HepG2 (cell line): ENCODE measurements around the gene SSX2IP. TPM values are rescaled to one million over a fixed set of nuclear protein-coding genes. Genes with fewer than 3 reads are reported as not detected.
A peak's percentile ranks its signal among the peaks of the same experiment; 100 is the strongest.

ENCODE experiments used
- ATF2 ChIP-seq: sonication (generic); formaldehyde crosslinking; IDR thresholded peaks from 2 replicates; pipeline ENCODE4 v1.4.0; 2020; ENCODE audit warnings: missing genetic modification reagents
- CBX1 ChIP-seq: IDR thresholded peaks from one replicate; pipeline ENCODE4 v1.6.1; 2016; ENCODE audit warnings: antibody characterized with exemption, low read depth
- IKZF4 ChIP-seq: sonication (generic); formaldehyde crosslinking; IDR thresholded peaks from 2 replicates; pipeline ENCODE4 v1.5.1; 2020; ENCODE audit warnings: borderline replicate concordance, mild to moderate bottlenecking, low read depth, missing genetic modification reagents; ENCODE audit errors: not compliant biosample characterization
- KIAA2018 ChIP-seq: sonication (generic); formaldehyde crosslinking; IDR thresholded peaks from 2 replicates; pipeline ENCODE4 v1.5.0; 2020; ENCODE audit warnings: mild to moderate bottlenecking, missing genetic modification reagents, borderline replicate concordance
- TBP ChIP-seq: sonication (generic); formaldehyde crosslinking; IDR thresholded peaks from 2 replicates; pipeline ENCODE4 v1.5.0; 2020; ENCODE audit warnings: missing genetic modification reagents
- TFAP4 ChIP-seq: sonication (generic); IDR thresholded peaks from 2 replicates; pipeline ENCODE4 v1.6.1; 2016; ENCODE audit warnings: low read depth, borderline replicate concordance
- ZBTB34 ChIP-seq: sonication (generic); formaldehyde crosslinking; IDR thresholded peaks from 2 replicates; pipeline ENCODE4 v1.8.0; 2022; ENCODE audit warnings: mild to moderate bottlenecking, missing genetic modification reagents
- ZFP41 ChIP-seq: sonication (generic); formaldehyde crosslinking; IDR thresholded peaks from 2 replicates; pipeline ENCODE4 v1.4.0; 2020; ENCODE audit warnings: mild to moderate bottlenecking, missing genetic modification reagents, borderline replicate concordance
- ZFP90 ChIP-seq: sonication (generic); formaldehyde crosslinking; IDR thresholded peaks from 2 replicates; pipeline ENCODE4 v1.8.0; 2022; ENCODE audit warnings: missing genetic modification reagents, mild to moderate bottlenecking, inconsistent platforms, borderline replicate concordance
- ZNF143 ChIP-seq: sonication (generic); formaldehyde crosslinking; IDR thresholded peaks from 2 replicates; pipeline ENCODE4 v1.4.0; 2020; ENCODE audit warnings: missing genetic modification reagents
- ZNF687 ChIP-seq: sonication (generic); formaldehyde crosslinking; IDR thresholded peaks from 2 replicates; pipeline ENCODE4 v1.5.1; 2020; ENCODE audit warnings: mild to moderate bottlenecking, missing genetic modification reagents, moderate library complexity
- ZNF788 ChIP-seq: sonication (generic); formaldehyde crosslinking; IDR thresholded peaks from 2 replicates; pipeline ENCODE4 v1.5.0; 2020; ENCODE audit warnings: mild to moderate bottlenecking, missing genetic modification reagents, borderline replicate concordance
- polyA plus RNA-seq, 8 experiments: library from polyadenylated mRNA; depleted of rRNA in 3 of 8; stranded (reverse) in 7 of 8; unstranded in 1 of 8; fragments of >200 nt; fragmentation: Illumina TruSeq in 4 of 8; extraction: Trizol in 4 of 8; gene quantifications; 2 replicates each; pipeline versions ENCODE4 v1.2.1 to v1.2.3, GENCODE V29; 2011 to 2016; ENCODE audit warnings: low read depth in 4 of 8, missing spikeins in 1 of 8, mixed read lengths in 1 of 8; ENCODE audit not compliant: insufficient read depth in 1 of 8
- total RNA-seq, 5 experiments: library from RNA; depleted of rRNA; stranded (reverse); fragments of >200 nt; fragmentation: Illumina TruSeq; extraction: Trizol; gene quantifications; 2 replicates each; pipeline ENCODE4 v1.2.3, GENCODE V29; 2016; ENCODE audit warnings: low read depth in 1 of 5

The SSX2IP gene
- total and polyA plus RNA-seq, 2 of the 13 experiments (the other 11 are each of a cell fraction or from before 2014, with no cell fraction given) = 2.7 to 23.7 TPM

GRCh38 chr1:84620720-84621313 is 69.4 kb downstream of the SSX2IP start (continued):
- TF ChIP-seq TBP (CRISPR knock-in tag) = no peak
- peak; percentile 14; the same call in 1 of the 2 replicates for TF ChIP-seq ZNF143 (CRISPR knock-in tag)
- TF ChIP-seq ZFP90 (CRISPR knock-in tag) = no peak
- TF ChIP-seq ZNF788 (CRISPR knock-in tag) = peak; percentile 67; the same call in 1 of the 2 replicates
- TF ChIP-seq ZNF687 (CRISPR knock-in tag) = peak; percentile 66
- TF ChIP-seq ZFP41 (CRISPR knock-in tag) = no peak
- no peak for TF ChIP-seq KIAA2018 (CRISPR knock-in tag)
- no peak for TF ChIP-seq TFAP4
- no peak for TF ChIP-seq ZBTB34 (CRISPR knock-in tag)
- TF ChIP-seq CBX1 = no peak
- no peak for TF ChIP-seq ATF2 (CRISPR knock-in tag)
- TF ChIP-seq IKZF4 (CRISPR knock-in tag) = no peak
